Fibroblast of skin of right quadriceps (primary cell): Measurements from ENCODE around the gene APLN.

Source experiments
- DNase-seq: peaks from one replicate; pipeline ENCODE4 v3.0.0-alpha.2; 2013

Gene APLN

GRCh38 chrX:129638917-129639316 is 15.8 kb downstream of the APLN start:
- no peak for DNase-seq

GRCh38 chrX:129637217-129638109 is 17.3 kb downstream of the APLN start:
- DNase-seq = peak; percentile 54

- DNase-seq = no peak
Observed at GRCh38 chrX:129636175-129636681, 18.5 kb downstream of the APLN start.

- no peak for DNase-seq
Observed at GRCh38 chrX:129634541-129634940, 20.2 kb downstream of the APLN start.

- no peak for DNase-seq
Observed at GRCh38 chrX:129632443-129632842, 22.3 kb downstream of the APLN start.

GRCh38 chrX:129631849-129632248 is 22.9 kb downstream of the APLN start:
- no peak for DNase-seq

- DNase-seq = no peak
Observed at GRCh38 chrX:129629837-129630236, 24.9 kb downstream of the APLN start.

GRCh38 chrX:129626026-129626425 is 28.7 kb downstream of the APLN start:
- DNase-seq = peak; percentile 62

- peak; percentile 87 for DNase-seq
Observed at GRCh38 chrX:129622757-129623301, 31.9 kb downstream of the APLN start.

- no peak for DNase-seq
Observed at GRCh38 chrX:129618997-129619396, 35.8 kb downstream of the APLN start.

- no peak for DNase-seq
Observed at GRCh38 chrX:129617420-129617819, 37.3 kb downstream of the APLN start.

GRCh38 chrX:129614481-129615255 is 40.1 kb downstream of the APLN start:
- no peak for DNase-seq

- no peak for DNase-seq
Observed at GRCh38 chrX:129613596-129613995, 41.2 kb downstream of the APLN start.

- DNase-seq = no peak
Observed at GRCh38 chrX:129612396-129612795, 42.4 kb downstream of the APLN start.

- no peak for DNase-seq
Observed at GRCh38 chrX:129609395-129609794, 45.4 kb downstream of the APLN start.

GRCh38 chrX:129608496-129608895 is 46.3 kb downstream of the APLN start:
- no peak for DNase-seq

- DNase-seq = peak; percentile 31
Observed at GRCh38 chrX:129606918-129607317, 47.8 kb downstream of the APLN start.

- DNase-seq = no peak
Observed at GRCh38 chrX:129600981-129601424, 53.8 kb downstream of the APLN start.

GRCh38 chrX:129599996-129600395 is 54.8 kb downstream of the APLN start:
- no peak for DNase-seq

- no peak for DNase-seq
Observed at GRCh38 chrX:129599499-129599898, 55.3 kb downstream of the APLN start.

GRCh38 chrX:129597905-129598304 is 56.9 kb downstream of the APLN start:
- DNase-seq = no peak

GRCh38 chrX:129596077-129596476 is 58.7 kb downstream of the APLN start:
- DNase-seq = no peak
